CD4-positive, alpha-beta T cell (primary cell): ENCODE data around the gene GDPD5. TPM values are rescaled to one million over a fixed set of nuclear protein-coding genes. Genes with fewer than 3 reads are reported as not detected.

ENCODE experiments used
- ATAC-seq: fragments of 200-7000 bp; cut with Tn5 transposase; one replicate; pipeline ENCODE4 v1.10.0; 2022; ENCODE audit warnings: mild to moderate bottlenecking; ENCODE audit not compliant: poor library complexity
- CTCF ChIA-PET: fragments of 350-600 bp; sonication (Branson Sonifier 250); formaldehyde crosslinking; loops from one replicate; lab custom pipeline; 2021; ENCODE audit warnings: antibody characterized with exemption, inconsistent platforms; lab: Charles Lee
- POLR2A ChIA-PET: fragments of 350-600 bp; sonication (Branson Sonifier 250); formaldehyde crosslinking; loops from one replicate; lab custom pipeline; 2021; ENCODE audit warnings: antibody characterized with exemption, inconsistent platforms; lab: Charles Lee
- DNase-seq, 14 experiments: peaks; one replicate each; pipeline ENCODE4 v3.0.0-alpha.2; 2013 to 2020; ENCODE audit warnings: mixed read lengths in 2 of 14
- H3K27ac ChIP-seq, 2 donors: one replicate each; pipeline versions ENCODE4 v1.5.1 to v1.7.0; 2013; ENCODE audit warnings: low read length in 2 of 2, low read depth in 1 of 2, mild to moderate bottlenecking in 1 of 2
- H3K27me3 ChIP-seq, 2 experiments: 1 replicate in 1 of 2; 2 replicates in 1 of 2; pipeline versions ENCODE4 v1.6.1 to v1.7.0; 2013; ENCODE audit warnings: low read length in 2 of 2, control low read depth in 1 of 2, mild to moderate bottlenecking in 1 of 2, moderate library complexity in 1 of 2; ENCODE audit not compliant: insufficient read depth in 2 of 2, control insufficient read depth in 1 of 2
- H3K36me3 ChIP-seq: one replicate; pipeline ENCODE4 v1.6.1; 2013; ENCODE audit warnings: low read length, control low read depth; ENCODE audit not compliant: insufficient read depth
- H3K4me1 ChIP-seq: one replicate; pipeline ENCODE4 v1.6.1; 2013; ENCODE audit warnings: low read length, control low read depth; ENCODE audit not compliant: insufficient read depth
- H3K4me3 ChIP-seq: one replicate; pipeline ENCODE4 v1.5.1; 2013; ENCODE audit warnings: mild to moderate bottlenecking, low read length, moderate library complexity
- H3K9me3 ChIP-seq, 2 experiments: 1 replicate in 1 of 2; 2 replicates in 1 of 2; pipeline versions ENCODE4 v1.6.1 to v1.7.0; 2013; ENCODE audit warnings: low read length in 2 of 2, mild to moderate bottlenecking in 2 of 2, control low read depth in 1 of 2, moderate library complexity in 1 of 2; ENCODE audit not compliant: control insufficient read depth in 1 of 2, insufficient read depth in 1 of 2
- H3K27ac Mint-ChIP-seq: one replicate; pipeline ENCODE4 v1.8.0; 2020; ENCODE audit warnings: mixed read lengths
- H3K27me3 Mint-ChIP-seq: one replicate; pipeline ENCODE4 v1.8.0; 2021; ENCODE audit warnings: mixed read lengths
- H3K36me3 Mint-ChIP-seq: one replicate; pipeline ENCODE4 v1.8.0; 2021; ENCODE audit warnings: low read depth, mixed read lengths
- H3K4me1 Mint-ChIP-seq: one replicate; pipeline ENCODE4 v1.8.0; 2021; ENCODE audit warnings: low read depth, mixed read lengths
- H3K4me3 Mint-ChIP-seq: one replicate; pipeline ENCODE4 v1.8.0; 2020; ENCODE audit warnings: mild to moderate bottlenecking, mixed read lengths
- H3K9me3 Mint-ChIP-seq: one replicate; pipeline ENCODE4 v1.8.0; 2020; ENCODE audit warnings: mixed read lengths
- intact Hi-C, 2 experiments: fragments of 100-400 bp; cut with DNase I in 1 of 2; cut with micrococcal nuclease in 1 of 2; formaldehyde crosslinking; loops; one replicate each; pipeline versions ENCODE4 v1.15.1 to v1.9.0; 2023 to 2025; cut with DNase I, micrococcal nuclease
- total RNA-seq, 174 experiments: library from RNA in 2 of 174; stranded (reverse) in 2 of 174; gene quantifications; one replicate each; pipeline ENCODE4 v1.2.3 and lab custom pipeline; 2021 to 2026
- TF ChIP-seq, protein P1 (sequence below): fragments of 200-600 bp; IDR thresholded peaks from one replicate; pipeline ENCODE4 v1.8.0; 2022; ENCODE audit warnings: antibody characterized with exemption, mild to moderate bottlenecking

The GDPD5 gene
- total RNA-seq, 2 experiments from 2014 or later: 91.6 to 101 TPM

DNA sequence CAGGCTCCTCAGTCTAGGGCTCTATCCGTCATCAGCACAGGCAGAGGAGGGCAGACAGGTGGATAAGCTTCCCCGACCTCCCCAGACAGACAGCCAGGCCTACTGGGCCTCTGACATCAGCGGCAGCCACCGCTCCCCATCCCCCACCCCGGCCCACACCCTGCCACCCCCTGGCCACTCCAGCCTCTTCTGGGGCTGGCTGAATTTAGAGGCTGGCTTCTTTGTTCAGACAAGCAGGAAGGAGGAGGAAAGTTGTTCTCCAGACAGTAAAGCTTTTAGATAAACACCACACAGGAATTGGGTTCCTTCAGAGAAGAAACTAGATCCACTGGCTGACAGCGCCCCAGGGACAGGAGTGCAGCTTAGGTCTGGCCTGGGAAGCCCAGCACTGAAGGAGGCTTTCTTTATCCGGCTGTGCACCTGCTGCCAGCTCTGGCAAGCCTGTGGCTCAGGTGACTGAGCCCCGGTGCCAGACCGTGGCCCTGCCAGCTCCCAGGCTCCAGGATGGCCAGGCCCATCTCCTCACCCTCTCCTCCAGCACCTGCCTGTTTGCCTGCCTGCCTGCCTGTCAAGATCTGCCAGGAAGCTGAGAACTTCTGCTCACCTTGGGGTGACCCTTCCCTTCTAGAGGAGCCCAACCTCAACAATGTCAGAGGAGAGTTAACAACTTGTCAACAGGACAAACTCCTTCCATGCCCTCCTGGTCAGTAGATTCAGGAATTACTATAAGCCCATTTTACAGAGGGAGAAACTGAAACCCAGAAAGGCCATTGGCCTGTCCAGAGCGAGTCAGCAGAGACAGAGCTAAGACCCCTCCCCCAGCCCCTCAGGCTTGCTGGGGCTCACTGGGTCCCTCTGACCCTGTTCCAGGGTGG, 48.8 kb downstream of the GDPD5 start:
- Mint-ChIP-seq H3K27ac (peak overlapping the region; percentile 75), H3K36me3 (no peaks in the 10 kb centered on the region), H3K27me3 (no peaks in the 10 kb centered on the region), H3K4me1 (peaks cover 16% of the 10 kb centered on the region), H3K9me3 (no peaks in the 10 kb centered on the region), H3K4me3 (no peak overlapping the region)
- no peak for ATAC-seq
- intact Hi-C loops: no loop called here
- H3K9me3 ChIP-seq: no peaks in the 10 kb centered on the region
- H3K4me3 ChIP-seq: no peak overlapping the region
- ChIA-PET POLR2A (interaction anchor here (1.5 kb wide), 1 partner anchor 14 kb away, joined by 3 read pairs; no protein-coding TSS in a partner anchor), CTCF (no interaction called here)
- TF ChIP-seq, protein P1, sequence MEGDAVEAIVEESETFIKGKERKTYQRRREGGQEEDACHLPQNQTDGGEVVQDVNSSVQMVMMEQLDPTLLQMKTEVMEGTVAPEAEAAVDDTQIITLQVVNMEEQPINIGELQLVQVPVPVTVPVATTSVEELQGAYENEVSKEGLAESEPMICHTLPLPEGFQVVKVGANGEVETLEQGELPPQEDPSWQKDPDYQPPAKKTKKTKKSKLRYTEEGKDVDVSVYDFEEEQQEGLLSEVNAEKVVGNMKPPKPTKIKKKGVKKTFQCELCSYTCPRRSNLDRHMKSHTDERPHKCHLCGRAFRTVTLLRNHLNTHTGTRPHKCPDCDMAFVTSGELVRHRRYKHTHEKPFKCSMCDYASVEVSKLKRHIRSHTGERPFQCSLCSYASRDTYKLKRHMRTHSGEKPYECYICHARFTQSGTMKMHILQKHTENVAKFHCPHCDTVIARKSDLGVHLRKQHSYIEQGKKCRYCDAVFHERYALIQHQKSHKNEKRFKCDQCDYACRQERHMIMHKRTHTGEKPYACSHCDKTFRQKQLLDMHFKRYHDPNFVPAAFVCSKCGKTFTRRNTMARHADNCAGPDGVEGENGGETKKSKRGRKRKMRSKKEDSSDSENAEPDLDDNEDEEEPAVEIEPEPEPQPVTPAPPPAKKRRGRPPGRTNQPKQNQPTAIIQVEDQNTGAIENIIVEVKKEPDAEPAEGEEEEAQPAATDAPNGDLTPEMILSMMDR: no peak
- peak overlapping the region in 1 of 2 donors; percentile 34 for H3K27ac ChIP-seq
- DNase-seq: no peak
- no peaks in the 10 kb centered on the region for H3K27me3 ChIP-seq
- H3K4me1 ChIP-seq: peaks cover 22% of the 10 kb centered on the region
- peaks cover 7% of the 10 kb centered on the region for H3K36me3 ChIP-seq

GRCh38 chr11:75475767-75476650, 49.7 kb downstream of the GDPD5 start:
- Mint-ChIP-seq H3K36me3 (no peaks in the 10 kb centered on the region), H3K4me1 (peaks cover 16% of the 10 kb centered on the region), H3K27ac (peak overlapping the region; percentile 75), H3K4me3 (peak overlapping the region; percentile 34), H3K27me3 (no peaks in the 10 kb centered on the region), H3K9me3 (no peaks in the 10 kb centered on the region)
- Histone ChIP-seq H3K36me3 (peaks cover 8% of the 10 kb centered on the region), H3K27ac (peak overlapping the region; percentile 34 to 54), H3K9me3 (no peaks in the 10 kb centered on the region), H3K4me1 (peaks cover 22% of the 10 kb centered on the region), H3K27me3 (no peaks in the 10 kb centered on the region), H3K4me3 (peak overlapping the region; percentile 2)
- intact Hi-C loops: no loop called here
- ChIA-PET POLR2A (interaction anchor here (0.7 to 1.5 kb wide), 5 partner anchors 15 to 470 kb away, joined by 3 to 6 read pairs (median 5); partner anchors contain the start of genes GDPD5 and SERPINH1), CTCF (no interaction called here)
- TF ChIP-seq, protein P1: no peak
- DNase-seq (peak in 5 of 14 experiments; percentile 11 to 58 (median 27)), ATAC-seq (peak; percentile 66)
